ENCODE measurements around the gene KIRREL2. TPM values are rescaled to one million over a fixed set of nuclear protein-coding genes. Genes with fewer than 3 reads are reported as not detected.

KIRREL2 gene
- total RNA-seq, 2 experiments from 2014 or later: 1.4 to 2.2 TPM

GRCh38 chr19:35818445-35818844 lies 38.3 kb upstream of the KIRREL2 start:
- ChIA-PET POLR2A (no interaction called here), CTCF (ENCODE audit: unreplicated experiment) (interaction anchor here (0.5 to 1.2 kb wide), 2 partner anchors 10 to 16 kb away, joined by 3 read pairs; no protein-coding TSS in a partner anchor)
- H3K4me1 ChIP-seq (ENCODE audit: insufficient read depth, low read length, poor library complexity, severe bottlenecking): no peaks in the 10 kb centered on the region
- H3K27ac ChIP-seq (ENCODE audit: low read depth, low read length, poor library complexity, severe bottlenecking): no peak overlapping the region
- H3K4me3 ChIP-seq (ENCODE audit: low read depth, low read length, poor library complexity, severe bottlenecking): no peak overlapping the region
- no peaks in the 10 kb centered on the region for H3K79me2 ChIP-seq (ENCODE audit: insufficient read depth, low read depth, low read length)
- no peak for DNase-seq (ENCODE audit: low spot score)
- no peaks in the 10 kb centered on the region for H3K9me3 ChIP-seq (ENCODE audit: low read length)
- H2AFZ ChIP-seq (ENCODE audit: low read length): no peak overlapping the region
- intact Hi-C loops (cut with micrococcal nuclease; ENCODE audit: unreplicated experiment): no loop called here
- no peaks in the 10 kb centered on the region for H4K20me1 ChIP-seq (ENCODE audit: insufficient read depth, low read length)
- H3K9me2 ChIP-seq (ENCODE audit: insufficient read depth, low read length): no peaks in the 10 kb centered on the region
- BruUV-seq (replicated peaks): no TSS peak
- no peak for TF ChIP-seq EZH2phosphoT487 (IDR thresholded peaks at IDR 0.05; ENCODE audit: borderline replicate concordance, low read depth, low read length)
- TF ChIP-seq, protein P1, sequence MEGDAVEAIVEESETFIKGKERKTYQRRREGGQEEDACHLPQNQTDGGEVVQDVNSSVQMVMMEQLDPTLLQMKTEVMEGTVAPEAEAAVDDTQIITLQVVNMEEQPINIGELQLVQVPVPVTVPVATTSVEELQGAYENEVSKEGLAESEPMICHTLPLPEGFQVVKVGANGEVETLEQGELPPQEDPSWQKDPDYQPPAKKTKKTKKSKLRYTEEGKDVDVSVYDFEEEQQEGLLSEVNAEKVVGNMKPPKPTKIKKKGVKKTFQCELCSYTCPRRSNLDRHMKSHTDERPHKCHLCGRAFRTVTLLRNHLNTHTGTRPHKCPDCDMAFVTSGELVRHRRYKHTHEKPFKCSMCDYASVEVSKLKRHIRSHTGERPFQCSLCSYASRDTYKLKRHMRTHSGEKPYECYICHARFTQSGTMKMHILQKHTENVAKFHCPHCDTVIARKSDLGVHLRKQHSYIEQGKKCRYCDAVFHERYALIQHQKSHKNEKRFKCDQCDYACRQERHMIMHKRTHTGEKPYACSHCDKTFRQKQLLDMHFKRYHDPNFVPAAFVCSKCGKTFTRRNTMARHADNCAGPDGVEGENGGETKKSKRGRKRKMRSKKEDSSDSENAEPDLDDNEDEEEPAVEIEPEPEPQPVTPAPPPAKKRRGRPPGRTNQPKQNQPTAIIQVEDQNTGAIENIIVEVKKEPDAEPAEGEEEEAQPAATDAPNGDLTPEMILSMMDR (conservative IDR thresholded peaks at IDR 0.05; ENCODE audit: low read length): no peak
- H3K36me3 ChIP-seq (ENCODE audit: insufficient read depth, low read length): no peaks in the 10 kb centered on the region
- no peak overlapping the region for H3K4me2 ChIP-seq (ENCODE audit: low read length)

- no peaks in the 10 kb centered on the region for H3K9me2 ChIP-seq (ENCODE audit: insufficient read depth, low read length)
- H3K4me1 ChIP-seq (ENCODE audit: insufficient read depth, low read length, poor library complexity, severe bottlenecking): no peaks in the 10 kb centered on the region
- H3K36me3 ChIP-seq (ENCODE audit: insufficient read depth, low read length): no peaks in the 10 kb centered on the region
- ChIA-PET CTCF (ENCODE audit: unreplicated experiment) (no interaction called here), POLR2A (no interaction called here)
- no peak for DNase-seq (ENCODE audit: low spot score)
- intact Hi-C loops (cut with micrococcal nuclease; ENCODE audit: unreplicated experiment): no loop called here
- no peak overlapping the region for H2AFZ ChIP-seq (ENCODE audit: low read length)
- no peak overlapping the region for H3K4me3 ChIP-seq (ENCODE audit: low read depth, low read length, poor library complexity, severe bottlenecking)
- H4K20me1 ChIP-seq (ENCODE audit: insufficient read depth, low read length): no peaks in the 10 kb centered on the region
- TF ChIP-seq, protein P1 (conservative IDR thresholded peaks at IDR 0.05; ENCODE audit: low read length): no peak
- no peak for TF ChIP-seq EZH2phosphoT487 (IDR thresholded peaks at IDR 0.05; ENCODE audit: borderline replicate concordance, low read depth, low read length)
- H3K9me3 ChIP-seq (ENCODE audit: low read length): no peaks in the 10 kb centered on the region
- no peak overlapping the region for H3K27ac ChIP-seq (ENCODE audit: low read depth, low read length, poor library complexity, severe bottlenecking)
- BruUV-seq (replicated peaks): no TSS peak
- H3K79me2 ChIP-seq (ENCODE audit: insufficient read depth, low read depth, low read length): no peaks in the 10 kb centered on the region
- no peak overlapping the region for H3K4me2 ChIP-seq (ENCODE audit: low read length)
These were observed 34.1 kb upstream of the KIRREL2 start for GRCh38 chr19:35822579-35822978.

GRCh38 chr19:35824150-35824549 lies 32.6 kb upstream of the KIRREL2 start:
- no peak for TF ChIP-seq EZH2phosphoT487 (IDR thresholded peaks at IDR 0.05; ENCODE audit: borderline replicate concordance, low read depth, low read length)
- TF ChIP-seq, protein P1 (conservative IDR thresholded peaks at IDR 0.05; ENCODE audit: low read length): no peak
- ChIA-PET CTCF (ENCODE audit: unreplicated experiment) (no interaction called here), POLR2A (no interaction called here)
- Histone ChIP-seq H3K4me3 (ENCODE audit: low read depth, low read length, poor library complexity, severe bottlenecking) (no peak overlapping the region), H4K20me1 (ENCODE audit: insufficient read depth, low read length) (no peaks in the 10 kb centered on the region), H3K9me2 (ENCODE audit: insufficient read depth, low read length) (no peaks in the 10 kb centered on the region), H3K4me2 (ENCODE audit: low read length) (no peak overlapping the region), H3K36me3 (ENCODE audit: insufficient read depth, low read length) (no peaks in the 10 kb centered on the region), H3K9me3 (ENCODE audit: low read length) (no peaks in the 10 kb centered on the region), H3K4me1 (ENCODE audit: insufficient read depth, low read length, poor library complexity, severe bottlenecking) (no peaks in the 10 kb centered on the region), H2AFZ (ENCODE audit: low read length) (no peak overlapping the region), H3K79me2 (ENCODE audit: insufficient read depth, low read depth, low read length) (no peaks in the 10 kb centered on the region), H3K27ac (ENCODE audit: low read depth, low read length, poor library complexity, severe bottlenecking) (no peak overlapping the region)
- no peak for DNase-seq (ENCODE audit: low spot score)
- BruUV-seq (replicated peaks): no TSS peak
- intact Hi-C loops (cut with micrococcal nuclease; ENCODE audit: unreplicated experiment): no loop called here

Measured in OCI-LY7 (cell line).